Measurements from ENCODE around the gene MARK2. TPM values are rescaled to one million over a fixed set of nuclear protein-coding genes. Genes with fewer than 3 reads are reported as not detected.

The MARK2 gene
- total RNA-seq, 1 experiment from 2014 or later, result 39.8 TPM

DNA sequence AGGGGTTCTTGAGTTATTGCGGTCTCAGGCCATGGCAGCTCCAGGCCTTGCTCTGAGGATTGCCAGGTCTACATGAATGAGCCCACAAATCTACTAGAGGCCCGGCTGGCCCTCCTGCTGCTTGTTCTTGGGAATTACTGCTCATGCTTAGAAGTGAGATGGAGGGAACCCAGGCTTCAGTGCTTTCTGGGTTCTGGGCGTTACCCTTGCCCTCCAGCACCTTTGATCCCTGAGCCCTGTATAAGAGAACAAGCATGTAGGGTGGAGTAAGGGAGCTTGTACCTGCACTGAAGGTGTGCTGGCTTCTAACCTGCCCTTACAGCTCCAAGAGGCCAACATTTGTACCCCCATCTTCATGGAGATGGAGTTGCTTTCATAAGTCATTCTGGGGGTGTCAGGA lies 103.9 kb downstream of the MARK2 start:
- no peaks in the 10 kb centered on the region for H3K27me3 ChIP-seq (ENCODE audit: insufficient read depth, low read length)
- no peak overlapping the region for H3K27ac ChIP-seq (ENCODE audit: low read depth, low read length)
- no peak overlapping the region for H3K4me3 ChIP-seq (replicated peaks in 1 of 2; ENCODE audit: low read depth in 1 of 2, low read length in 2 of 2)
- ATAC-seq, result no peak
- intact Hi-C loops (cut with micrococcal nuclease), result no loop called here
- POLR2A ChIA-PET, result no interaction called here
- H3K9me3 ChIP-seq (ENCODE audit: control insufficient read depth in 1 of 2, insufficient read depth in 1 of 2, low read depth in 1 of 2, low read length in 2 of 2), result no peaks in the 10 kb centered on the region
- no peaks in the 10 kb centered on the region; the same call in 1 of the 2 replicates for H4K20me1 ChIP-seq (ENCODE audit: insufficient read depth)
- no peaks in the 10 kb centered on the region for H3K9me2 ChIP-seq (ENCODE audit: insufficient read depth)
- no TSS peak for BruUV-seq (replicated peaks)
- CTCF ChIA-PET, result no interaction called here
- no peak overlapping the region for H2AFZ ChIP-seq (ENCODE audit: low read depth, low read length, poor library complexity, severe bottlenecking)
- H3K4me2 ChIP-seq (ENCODE audit: low read length), result no peak overlapping the region
- DNase-seq (ENCODE audit: low read depth, low spot score), result no peak
- H3K79me2 ChIP-seq (ENCODE audit: insufficient read depth, low read length), result peaks cover 66% of the 10 kb centered on the region
- H3K36me3 ChIP-seq (ENCODE audit: control insufficient read depth in 1 of 2, insufficient read depth in 2 of 2, low read length in 2 of 2), result peaks cover 8 to 10% of the 10 kb centered on the region in 2 experiments; a peak in 3 of 4 replicates
- H3K9ac ChIP-seq (ENCODE audit: low read length), result no peak overlapping the region
- RAD21 ChIA-PET (ENCODE audit: low non-redundant PET in 1 of 2, low total read pairs in 2 of 2, uncharacterized antibody in 2 of 2, unreplicated experiment in 2 of 2), result no interaction called here
- TF ChIP-seq SIN3A (IDR thresholded peaks at IDR 0.05; ENCODE audit: low read depth), result no peak
- TF ChIP-seq POLR2A (IDR thresholded peaks at IDR 0.05; ENCODE audit: borderline replicate concordance, extremely low read depth, insufficient read depth, insufficient read length), result no peak
- no peak for TF ChIP-seq POLR2AphosphoS5 (IDR thresholded peaks at IDR 0.05; ENCODE audit: low read depth, low read length)
- TF ChIP-seq CEBPB (IDR thresholded peaks at IDR 0.05; ENCODE audit: low read depth), result no peak
- no peak for TF ChIP-seq ELF1 (IDR thresholded peaks at IDR 0.05; ENCODE audit: borderline replicate concordance, low read depth)
- TF ChIP-seq SRF (IDR thresholded peaks at IDR 0.05; ENCODE audit: low read depth), result no peak
- no peak for TF ChIP-seq CTCF (IDR thresholded peaks at IDR 0.05 in 2 of 3, conservative IDR thresholded peaks at IDR 0.05 in 1 of 3; ENCODE audit: borderline replicate concordance in 1 of 3, insufficient read depth in 1 of 3, low read depth in 2 of 3, low read length in 2 of 3)
- TF ChIP-seq TCF7L2 (IDR thresholded peaks at IDR 0.05; ENCODE audit: borderline replicate concordance, extremely low read depth, insufficient read depth, insufficient read length), result no peak
- no peak for TF ChIP-seq EGR1 (IDR thresholded peaks at IDR 0.05; ENCODE audit: low read depth)
- no peak for TF ChIP-seq JUND (IDR thresholded peaks at IDR 0.05)
- no peak for TF ChIP-seq ZFX (IDR thresholded peaks at IDR 0.05)
- TF ChIP-seq, protein P1, sequence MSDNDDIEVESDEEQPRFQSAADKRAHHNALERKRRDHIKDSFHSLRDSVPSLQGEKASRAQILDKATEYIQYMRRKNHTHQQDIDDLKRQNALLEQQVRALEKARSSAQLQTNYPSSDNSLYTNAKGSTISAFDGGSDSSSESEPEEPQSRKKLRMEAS (IDR thresholded peaks at IDR 0.05), result no peak
- no peak for TF ChIP-seq FOSL1 (IDR thresholded peaks at IDR 0.05; ENCODE audit: low read depth)
- TF ChIP-seq CBX3 (IDR thresholded peaks at IDR 0.05; ENCODE audit: low read depth), result no peak
- TF ChIP-seq, protein P2, sequence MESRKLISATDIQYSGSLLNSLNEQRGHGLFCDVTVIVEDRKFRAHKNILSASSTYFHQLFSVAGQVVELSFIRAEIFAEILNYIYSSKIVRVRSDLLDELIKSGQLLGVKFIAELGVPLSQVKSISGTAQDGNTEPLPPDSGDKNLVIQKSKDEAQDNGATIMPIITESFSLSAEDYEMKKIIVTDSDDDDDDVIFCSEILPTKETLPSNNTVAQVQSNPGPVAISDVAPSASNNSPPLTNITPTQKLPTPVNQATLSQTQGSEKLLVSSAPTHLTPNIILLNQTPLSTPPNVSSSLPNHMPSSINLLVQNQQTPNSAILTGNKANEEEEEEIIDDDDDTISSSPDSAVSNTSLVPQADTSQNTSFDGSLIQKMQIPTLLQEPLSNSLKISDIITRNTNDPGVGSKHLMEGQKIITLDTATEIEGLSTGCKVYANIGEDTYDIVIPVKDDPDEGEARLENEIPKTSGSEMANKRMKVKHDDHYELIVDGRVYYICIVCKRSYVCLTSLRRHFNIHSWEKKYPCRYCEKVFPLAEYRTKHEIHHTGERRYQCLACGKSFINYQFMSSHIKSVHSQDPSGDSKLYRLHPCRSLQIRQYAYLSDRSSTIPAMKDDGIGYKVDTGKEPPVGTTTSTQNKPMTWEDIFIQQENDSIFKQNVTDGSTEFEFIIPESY (IDR thresholded peaks at IDR 0.05; ENCODE audit: extremely low read depth, insufficient replicate concordance, low read length), result no peak
- TF ChIP-seq, protein P3, sequence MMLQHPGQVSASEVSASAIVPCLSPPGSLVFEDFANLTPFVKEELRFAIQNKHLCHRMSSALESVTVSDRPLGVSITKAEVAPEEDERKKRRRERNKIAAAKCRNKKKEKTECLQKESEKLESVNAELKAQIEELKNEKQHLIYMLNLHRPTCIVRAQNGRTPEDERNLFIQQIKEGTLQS (IDR thresholded peaks at IDR 0.05), result no peak
- no peak for TF ChIP-seq EZH2 (IDR thresholded peaks at IDR 0.05)
- TF ChIP-seq, protein P4, sequence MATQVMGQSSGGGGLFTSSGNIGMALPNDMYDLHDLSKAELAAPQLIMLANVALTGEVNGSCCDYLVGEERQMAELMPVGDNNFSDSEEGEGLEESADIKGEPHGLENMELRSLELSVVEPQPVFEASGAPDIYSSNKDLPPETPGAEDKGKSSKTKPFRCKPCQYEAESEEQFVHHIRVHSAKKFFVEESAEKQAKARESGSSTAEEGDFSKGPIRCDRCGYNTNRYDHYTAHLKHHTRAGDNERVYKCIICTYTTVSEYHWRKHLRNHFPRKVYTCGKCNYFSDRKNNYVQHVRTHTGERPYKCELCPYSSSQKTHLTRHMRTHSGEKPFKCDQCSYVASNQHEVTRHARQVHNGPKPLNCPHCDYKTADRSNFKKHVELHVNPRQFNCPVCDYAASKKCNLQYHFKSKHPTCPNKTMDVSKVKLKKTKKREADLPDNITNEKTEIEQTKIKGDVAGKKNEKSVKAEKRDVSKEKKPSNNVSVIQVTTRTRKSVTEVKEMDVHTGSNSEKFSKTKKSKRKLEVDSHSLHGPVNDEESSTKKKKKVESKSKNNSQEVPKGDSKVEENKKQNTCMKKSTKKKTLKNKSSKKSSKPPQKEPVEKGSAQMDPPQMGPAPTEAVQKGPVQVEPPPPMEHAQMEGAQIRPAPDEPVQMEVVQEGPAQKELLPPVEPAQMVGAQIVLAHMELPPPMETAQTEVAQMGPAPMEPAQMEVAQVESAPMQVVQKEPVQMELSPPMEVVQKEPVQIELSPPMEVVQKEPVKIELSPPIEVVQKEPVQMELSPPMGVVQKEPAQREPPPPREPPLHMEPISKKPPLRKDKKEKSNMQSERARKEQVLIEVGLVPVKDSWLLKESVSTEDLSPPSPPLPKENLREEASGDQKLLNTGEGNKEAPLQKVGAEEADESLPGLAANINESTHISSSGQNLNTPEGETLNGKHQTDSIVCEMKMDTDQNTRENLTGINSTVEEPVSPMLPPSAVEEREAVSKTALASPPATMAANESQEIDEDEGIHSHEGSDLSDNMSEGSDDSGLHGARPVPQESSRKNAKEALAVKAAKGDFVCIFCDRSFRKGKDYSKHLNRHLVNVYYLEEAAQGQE (IDR thresholded peaks at IDR 0.05; ENCODE audit: low read depth), result no peak
- no peak for TF ChIP-seq RAD21 (IDR thresholded peaks at IDR 0.05; ENCODE audit: low read depth)
- no peak for TF ChIP-seq YY1 (IDR thresholded peaks at IDR 0.05; ENCODE audit: extremely low read depth, insufficient replicate concordance, low read depth, low read length)
- H3K4me1 ChIP-seq (ENCODE audit: control insufficient read depth in 1 of 2, insufficient read depth in 2 of 2, low read length in 2 of 2), result peaks cover 1 to 28% of the 10 kb centered on the region in 2 experiments
